ENCODE results near the gene CIDEB. TPM values are rescaled to one million over a fixed set of nuclear protein-coding genes. Genes with fewer than 3 reads are reported as not detected.

Gene CIDEB
- total and polyA plus RNA-seq, 2 of the 13 experiments (the other 11 are each of a cell fraction or from before 2014, with no cell fraction given) = 35.8 to 110 TPM

DNA sequence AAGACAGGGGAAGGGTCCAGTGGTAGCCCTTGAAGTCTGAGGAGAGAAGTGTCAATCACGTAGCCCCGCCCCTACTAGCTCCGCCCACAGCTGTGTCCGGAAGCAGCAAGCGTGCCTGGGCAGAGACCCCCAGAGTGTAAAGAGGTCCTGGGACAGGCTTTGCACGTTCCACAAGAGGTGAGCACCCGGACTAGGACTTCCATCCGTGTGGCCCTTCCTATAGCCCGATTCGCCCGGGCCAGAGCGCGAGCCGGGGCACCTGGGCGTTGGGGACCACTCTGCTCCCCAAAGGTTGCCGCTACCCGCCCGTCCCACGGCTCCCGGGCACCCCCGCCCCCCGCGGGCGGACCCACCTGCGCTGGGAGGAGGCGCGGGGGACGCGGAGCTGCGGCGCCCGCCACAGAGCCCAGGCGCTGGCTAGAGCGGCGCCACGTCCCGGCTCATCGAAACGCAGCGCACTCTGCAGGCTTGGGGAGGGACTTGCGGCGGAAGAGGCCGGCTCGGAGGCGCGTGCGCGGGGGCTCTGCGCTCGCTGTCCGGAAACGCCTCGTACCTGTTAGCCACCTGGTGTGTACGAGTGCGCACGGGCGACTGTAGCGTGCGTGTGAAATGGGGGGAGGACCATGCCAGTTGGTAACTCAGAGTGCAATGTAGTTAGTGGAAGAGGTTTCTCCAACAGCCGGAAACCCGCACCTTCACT lies 36.5 kb downstream of the CIDEB start, which contains the start of gene RABGGTA (continued):
- TF ChIP-seq, protein P1, sequence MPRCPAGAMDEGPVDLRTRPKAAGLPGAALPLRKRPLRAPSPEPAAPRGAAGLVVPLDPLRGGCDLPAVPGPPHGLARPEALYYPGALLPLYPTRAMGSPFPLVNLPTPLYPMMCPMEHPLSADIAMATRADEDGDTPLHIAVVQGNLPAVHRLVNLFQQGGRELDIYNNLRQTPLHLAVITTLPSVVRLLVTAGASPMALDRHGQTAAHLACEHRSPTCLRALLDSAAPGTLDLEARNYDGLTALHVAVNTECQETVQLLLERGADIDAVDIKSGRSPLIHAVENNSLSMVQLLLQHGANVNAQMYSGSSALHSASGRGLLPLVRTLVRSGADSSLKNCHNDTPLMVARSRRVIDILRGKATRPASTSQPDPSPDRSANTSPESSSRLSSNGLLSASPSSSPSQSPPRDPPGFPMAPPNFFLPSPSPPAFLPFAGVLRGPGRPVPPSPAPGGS (CRISPR knock-in tag; IDR thresholded peaks at IDR 0.05) = peak; percentile 100
- TF ChIP-seq, protein P2, sequence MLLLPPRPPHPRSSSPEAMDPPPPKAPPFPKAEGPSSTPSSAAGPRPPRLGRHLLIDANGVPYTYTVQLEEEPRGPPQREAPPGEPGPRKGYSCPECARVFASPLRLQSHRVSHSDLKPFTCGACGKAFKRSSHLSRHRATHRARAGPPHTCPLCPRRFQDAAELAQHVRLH (CRISPR knock-in tag; IDR thresholded peaks at IDR 0.05; ENCODE audit: borderline replicate concordance, low read depth) = peak; percentile 100
- peak; percentile 100 for TF ChIP-seq KDM3A (CRISPR knock-in tag; IDR thresholded peaks at IDR 0.05; ENCODE audit: low read depth)
- TF ChIP-seq, protein P3, sequence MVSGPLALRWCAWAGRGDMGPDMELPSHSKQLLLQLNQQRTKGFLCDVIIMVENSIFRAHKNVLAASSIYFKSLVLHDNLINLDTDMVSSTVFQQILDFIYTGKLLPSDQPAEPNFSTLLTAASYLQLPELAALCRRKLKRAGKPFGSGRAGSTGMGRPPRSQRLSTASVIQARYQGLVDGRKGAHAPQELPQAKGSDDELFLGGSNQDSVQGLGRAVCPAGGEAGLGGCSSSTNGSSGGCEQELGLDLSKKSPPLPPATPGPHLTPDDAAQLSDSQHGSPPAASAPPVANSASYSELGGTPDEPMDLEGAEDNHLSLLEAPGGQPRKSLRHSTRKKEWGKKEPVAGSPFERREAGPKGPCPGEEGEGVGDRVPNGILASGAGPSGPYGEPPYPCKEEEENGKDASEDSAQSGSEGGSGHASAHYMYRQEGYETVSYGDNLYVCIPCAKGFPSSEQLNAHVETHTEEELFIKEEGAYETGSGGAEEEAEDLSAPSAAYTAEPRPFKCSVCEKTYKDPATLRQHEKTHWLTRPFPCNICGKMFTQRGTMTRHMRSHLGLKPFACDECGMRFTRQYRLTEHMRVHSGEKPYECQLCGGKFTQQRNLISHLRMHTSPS (CRISPR knock-in tag; IDR thresholded peaks at IDR 0.05; ENCODE audit: low read depth) = peak; percentile 48; the same call in 1 of the 2 replicates
- peak; percentile 97 for TF ChIP-seq TAF15 (IDR thresholded peaks at IDR 0.05; ENCODE audit: low read depth, low read length, poor library complexity, severe bottlenecking)
- peak; percentile 97 for TF ChIP-seq GLI4 (CRISPR knock-in tag; IDR thresholded peaks at IDR 0.05; ENCODE audit: borderline replicate concordance)
- TF ChIP-seq ZKSCAN1 (IDR thresholded peaks at IDR 0.05; ENCODE audit: low read length) = no peak; the same call in 1 of the 2 replicates
- TF ChIP-seq ZBTB2 (CRISPR knock-in tag; IDR thresholded peaks at IDR 0.05; ENCODE audit: low read depth) = peak; percentile 97
- TF ChIP-seq ZNF180 (CRISPR knock-in tag; IDR thresholded peaks at IDR 0.05; ENCODE audit: borderline replicate concordance, low read depth) = peak; percentile 91; the same call in 1 of the 2 replicates
- TF ChIP-seq CREB1 (IDR thresholded peaks at IDR 0.05) = peak; percentile 71; the same call in 1 of the 2 replicates
- no peak for TF ChIP-seq CREB1 (CRISPR knock-in tag; IDR thresholded peaks at IDR 0.05)
- TF ChIP-seq TRIM22 (IDR thresholded peaks at IDR 0.05) = no peak
- TF ChIP-seq EP300 (IDR thresholded peaks at IDR 0.05; ENCODE audit: low read depth in 2 of 2, low read length in 2 of 2) = peak; percentile 76 to 86; a peak in 3 of 4 replicates
- peak; percentile 72 for TF ChIP-seq EP300 (CRISPR knock-in tag; IDR thresholded peaks at IDR 0.05; ENCODE audit: borderline replicate concordance)
- TF ChIP-seq ZFP36L2 (CRISPR knock-in tag; IDR thresholded peaks at IDR 0.05) = peak; percentile 44; the same call in 1 of the 2 replicates
- TF ChIP-seq ZNF512 (CRISPR knock-in tag; IDR thresholded peaks at IDR 0.05) = peak; percentile 84; the same call in 1 of the 2 replicates
- TF ChIP-seq KLF9 (CRISPR knock-in tag; IDR thresholded peaks at IDR 0.05; ENCODE audit: low read depth) = peak; percentile 64; the same call in 1 of the 2 replicates
- TF ChIP-seq PRMT3 (CRISPR knock-in tag; IDR thresholded peaks at IDR 0.05; ENCODE audit: borderline replicate concordance, low read depth) = peak; percentile 82; the same call in 1 of the 2 replicates
- TF ChIP-seq HNRNPL (IDR thresholded peaks at IDR 0.05; ENCODE audit: low read depth, low read length) = 0 out of 2 replicates have a peak, but pooled peaks have one; percentile 73
- TF ChIP-seq ZNF607 (CRISPR knock-in tag; IDR thresholded peaks at IDR 0.05; ENCODE audit: borderline replicate concordance) = peak; percentile 99
- peak; percentile 90; the same call in 1 of the 2 replicates for TF ChIP-seq DR1 (CRISPR knock-in tag; IDR thresholded peaks at IDR 0.05)

Data from HepG2 (cell line).